GM18526 (cell line): ENCODE data around the gene BANK1.

ENCODE experiments used
- POLR2A ChIP-seq: IDR thresholded peaks from 3 replicates; pipeline ENCODE4 v1.6.1; 2011; ENCODE audit not compliant: insufficient read length; ENCODE audit errors: extremely low read depth

BANK1 gene

DNA sequence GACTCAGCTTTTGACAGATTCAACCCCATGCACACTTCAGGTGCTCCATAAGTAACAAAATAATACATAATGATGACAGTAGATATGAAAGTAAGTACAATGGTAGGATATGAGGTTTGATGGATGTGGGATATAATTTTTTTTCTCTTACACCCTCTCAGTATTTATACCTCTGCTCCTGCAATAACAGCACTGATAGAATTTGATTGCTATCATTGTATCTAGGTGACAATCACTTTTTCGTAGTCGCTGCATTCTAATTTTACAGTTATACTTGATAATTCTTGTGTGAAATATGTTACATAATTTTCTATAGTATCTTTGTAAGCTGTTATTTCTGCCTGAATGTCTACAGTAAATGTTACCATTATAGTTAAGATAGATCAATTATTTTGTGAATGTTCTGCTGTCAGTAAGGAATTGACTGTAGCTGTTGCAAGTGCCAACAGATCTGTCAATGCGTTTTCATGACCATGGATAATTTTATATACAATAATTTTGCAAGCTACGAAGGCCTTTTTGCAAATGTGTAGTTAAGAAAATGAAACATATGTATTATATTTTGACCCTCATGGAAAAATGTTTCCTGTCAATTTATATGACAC is 128.9 kb downstream of the BANK1 start:
- TF ChIP-seq POLR2A = no peak

DNA sequence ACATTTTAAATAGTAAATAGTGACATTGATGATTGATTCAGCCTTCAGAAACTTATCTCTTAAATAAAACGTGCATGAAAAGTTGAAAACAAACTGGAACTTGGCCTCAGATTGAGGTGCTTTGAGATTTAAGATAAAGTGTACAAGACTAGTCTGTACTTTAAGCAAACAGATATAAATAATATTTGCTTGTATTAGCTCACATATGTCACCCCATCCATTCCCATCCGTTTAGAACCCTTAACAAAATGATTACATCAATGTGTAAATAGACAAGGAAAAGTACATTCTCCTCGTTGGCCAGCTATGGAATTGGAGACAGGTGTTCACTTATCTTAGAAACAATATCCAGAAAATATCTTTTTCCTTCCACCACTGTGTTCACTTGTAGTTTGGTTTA is 130.8 kb downstream of the BANK1 start:
- TF ChIP-seq POLR2A = no peak

DNA sequence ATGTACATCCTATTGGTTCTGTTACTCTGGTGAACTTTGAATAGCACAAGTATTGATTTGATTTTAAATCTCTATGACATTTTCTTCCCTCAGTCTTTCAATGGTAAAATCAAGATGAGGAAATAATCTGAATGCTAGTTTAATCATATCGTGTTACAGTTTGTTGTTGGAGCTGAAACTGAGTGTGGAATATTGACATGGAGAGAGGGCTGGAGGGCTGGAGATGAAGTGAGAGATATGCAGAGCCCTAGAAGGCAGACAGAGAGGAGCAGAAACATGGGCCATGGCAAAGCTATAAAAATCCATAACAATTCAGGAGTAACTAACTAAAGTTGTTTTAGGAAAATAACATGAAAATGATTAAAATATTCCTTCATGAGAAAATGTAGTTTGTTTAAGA is 141.1 kb downstream of the BANK1 start:
- no peak for TF ChIP-seq POLR2A

DNA sequence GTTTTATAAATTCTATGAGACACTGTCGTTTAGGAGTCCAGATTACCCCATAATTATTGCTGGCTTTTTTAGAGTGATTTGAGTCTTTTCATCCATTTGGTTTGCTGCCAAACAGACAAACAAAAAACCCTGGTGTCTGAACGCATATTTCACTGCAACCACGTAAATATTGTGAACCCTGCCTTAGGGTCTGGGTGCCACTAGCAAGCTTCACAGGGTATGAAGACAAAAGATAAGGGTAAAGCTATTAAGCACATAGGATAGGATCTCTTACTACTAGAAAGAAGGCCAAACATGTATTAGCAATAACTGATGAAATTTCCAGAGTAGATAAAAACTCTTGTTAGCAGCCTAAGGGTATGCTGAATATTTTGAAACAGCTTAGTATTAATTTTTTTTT is 143.3 kb downstream of the BANK1 start:
- no peak for TF ChIP-seq POLR2A

DNA sequence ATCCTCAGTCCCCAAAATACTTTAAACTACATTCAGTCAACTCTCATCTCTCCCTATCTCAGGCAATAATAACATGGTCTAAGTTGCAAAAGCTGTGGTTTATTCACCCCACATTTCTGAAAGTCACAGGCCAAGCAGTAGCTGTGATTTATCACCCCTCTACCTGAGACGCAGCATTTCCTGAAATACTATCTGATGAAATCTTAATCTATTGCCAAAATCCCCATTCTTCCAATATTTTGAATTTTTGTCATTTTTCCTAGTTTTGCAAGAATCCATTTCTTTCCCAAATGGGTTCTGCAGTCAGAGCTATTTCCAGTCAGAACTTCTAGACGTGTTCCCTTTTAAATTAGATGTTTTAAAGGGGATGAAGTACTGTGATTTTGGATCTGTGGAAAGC is 148.3 kb downstream of the BANK1 start:
- no peak for TF ChIP-seq POLR2A

DNA sequence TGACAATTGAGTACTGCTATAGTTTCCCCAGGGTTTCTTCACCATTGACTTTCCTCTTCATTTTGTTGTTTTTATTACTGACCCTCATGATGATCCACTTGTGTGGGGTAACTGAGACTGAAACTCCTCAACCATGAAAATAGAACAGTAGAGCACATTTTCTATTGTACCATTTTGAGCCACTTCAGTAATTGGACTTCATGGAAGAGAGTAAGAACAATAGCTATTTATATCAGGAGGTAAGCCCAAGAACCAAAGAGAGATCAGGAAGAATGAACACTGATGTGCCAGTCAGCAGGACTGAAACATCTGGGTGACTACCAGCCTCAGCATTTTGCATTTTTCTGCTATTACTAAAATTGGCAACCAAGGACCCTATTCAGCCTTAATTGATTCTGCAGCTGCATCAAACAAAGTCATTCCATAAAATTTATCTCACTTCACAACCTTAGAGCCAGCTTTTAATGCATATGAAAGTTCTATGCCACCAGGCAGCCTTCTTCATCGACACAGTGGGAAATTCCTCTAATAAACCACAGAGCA is 151.4 kb downstream of the BANK1 start:
- TF ChIP-seq POLR2A = no peak

DNA sequence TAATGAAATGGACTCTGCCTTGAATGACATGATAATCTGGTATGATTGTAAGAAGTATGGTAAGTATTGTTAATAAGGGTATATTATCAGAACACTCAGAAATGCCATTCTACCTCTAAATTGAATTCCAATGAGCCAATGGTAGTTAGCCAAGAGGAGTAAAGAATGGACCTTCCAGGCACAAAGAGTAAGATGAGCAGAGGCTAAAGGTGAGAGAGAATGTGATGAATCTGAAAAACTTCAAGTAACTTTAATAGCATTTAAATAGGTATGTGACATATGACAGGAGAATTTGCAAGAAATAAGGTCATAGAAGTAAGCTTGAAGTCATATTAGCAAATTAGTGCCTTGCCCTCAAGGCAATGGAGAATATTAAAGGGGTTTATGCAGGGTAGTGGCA is 152.4 kb downstream of the BANK1 start:
- TF ChIP-seq POLR2A = no peak

DNA sequence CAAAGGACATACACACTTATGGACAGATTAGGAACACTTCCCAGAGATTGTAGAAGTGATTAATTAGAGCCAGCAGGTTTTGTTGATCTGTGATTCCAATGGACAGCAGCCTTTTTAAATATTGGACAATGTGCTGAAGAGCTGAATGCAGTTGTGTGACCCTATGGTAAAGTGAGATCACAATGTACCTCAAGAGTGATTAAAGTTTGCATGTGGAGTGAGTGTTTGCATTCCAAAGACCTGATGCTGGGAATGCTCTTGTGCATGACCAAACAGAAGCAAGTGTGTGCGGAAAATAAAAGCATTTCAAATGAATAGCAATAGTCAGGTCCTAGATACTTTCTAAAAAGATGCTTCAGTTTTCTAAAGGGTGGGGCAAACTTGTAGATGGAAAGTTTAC is 154.1 kb downstream of the BANK1 start:
- TF ChIP-seq POLR2A = no peak

DNA sequence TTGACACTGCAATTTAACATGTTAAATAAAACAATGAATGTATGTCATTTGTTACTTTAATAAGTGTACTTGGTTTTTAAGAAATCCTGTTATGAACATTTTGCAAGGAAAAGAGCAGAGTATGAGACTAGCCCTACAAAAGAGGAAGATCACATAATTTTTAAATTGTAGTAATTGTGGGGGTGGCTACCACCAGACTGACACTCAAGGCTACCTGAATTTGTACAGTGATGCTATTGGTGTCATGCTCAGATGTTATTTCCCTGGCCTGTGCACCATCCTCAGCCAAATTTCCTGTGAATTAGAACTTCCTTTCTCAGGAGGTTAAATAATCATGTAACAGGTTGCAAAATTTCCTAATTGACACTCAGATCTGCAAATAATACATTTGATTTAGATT is 157.5 kb downstream of the BANK1 start:
- TF ChIP-seq POLR2A = no peak

DNA sequence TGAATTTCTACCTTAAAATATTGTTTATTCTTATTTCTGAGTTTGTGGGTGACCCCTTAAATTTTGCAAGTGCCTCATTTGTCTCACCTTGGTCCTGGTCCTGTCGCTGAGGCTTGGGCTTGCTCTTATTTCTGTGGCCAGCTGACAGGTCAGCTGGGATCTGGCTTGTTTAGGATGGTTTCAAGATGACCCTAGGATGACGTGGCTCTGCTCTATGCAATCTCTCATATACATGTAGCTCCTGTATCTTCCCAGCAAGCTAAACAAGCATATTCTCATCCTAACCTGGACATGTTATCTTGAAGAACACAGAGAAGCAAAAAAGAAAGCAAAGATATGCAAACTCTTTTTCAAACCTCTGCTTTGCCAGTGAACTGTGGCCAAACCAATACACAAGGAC is 158.4 kb downstream of the BANK1 start:
- no peak for TF ChIP-seq POLR2A

DNA sequence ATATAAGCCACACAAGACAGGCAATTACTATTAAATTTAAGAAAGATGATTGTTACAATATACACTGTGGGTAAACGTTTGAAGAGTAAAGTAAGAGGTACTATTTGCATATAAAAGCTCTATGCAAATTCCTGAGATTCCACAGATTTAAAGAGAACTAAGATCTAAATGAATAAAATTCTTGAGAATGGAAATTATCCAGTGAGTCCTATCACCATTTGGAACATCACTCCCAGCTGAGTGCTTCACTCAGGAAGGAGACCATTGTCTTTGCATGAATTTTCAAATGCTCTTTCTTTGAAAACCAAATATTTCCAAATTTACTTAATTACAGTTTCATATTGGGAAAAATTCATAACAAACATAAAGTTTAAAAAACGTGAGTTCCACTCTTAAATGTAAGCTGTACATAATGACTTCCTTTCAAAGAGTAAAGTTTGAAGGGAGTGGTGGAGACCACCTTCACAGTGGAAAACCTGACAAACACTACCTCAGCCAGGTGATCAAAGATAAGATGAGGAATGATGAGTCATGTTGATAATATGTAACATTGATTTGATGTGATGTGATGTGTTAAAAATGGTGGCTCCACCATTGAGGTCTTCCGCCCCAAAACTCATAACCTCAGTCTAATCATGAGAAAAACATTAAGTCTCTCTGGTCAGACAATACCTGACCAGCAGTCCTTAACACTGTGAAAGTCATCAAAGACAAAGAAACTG is 159.9 kb downstream of the BANK1 start:
- no peak for TF ChIP-seq POLR2A

DNA sequence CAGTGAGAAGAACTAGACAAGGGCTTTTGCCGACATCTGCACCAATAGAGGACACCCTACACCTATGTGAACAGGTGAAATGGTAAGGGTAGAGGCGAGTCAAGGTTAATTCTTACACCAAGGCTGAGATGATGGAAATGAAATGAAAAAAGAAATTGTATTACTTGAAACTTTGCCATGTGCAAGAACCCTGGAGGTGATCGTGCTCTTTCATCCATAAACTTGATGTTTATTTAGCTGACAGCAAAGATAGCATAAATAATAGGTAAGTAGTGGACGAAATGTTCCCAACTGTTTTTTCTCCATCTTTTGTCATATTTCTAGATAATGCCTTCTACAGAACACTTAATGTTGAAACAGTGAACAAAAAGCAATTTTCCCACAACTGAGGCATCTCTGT is 162.5 kb downstream of the BANK1 start:
- no peak for TF ChIP-seq POLR2A

DNA sequence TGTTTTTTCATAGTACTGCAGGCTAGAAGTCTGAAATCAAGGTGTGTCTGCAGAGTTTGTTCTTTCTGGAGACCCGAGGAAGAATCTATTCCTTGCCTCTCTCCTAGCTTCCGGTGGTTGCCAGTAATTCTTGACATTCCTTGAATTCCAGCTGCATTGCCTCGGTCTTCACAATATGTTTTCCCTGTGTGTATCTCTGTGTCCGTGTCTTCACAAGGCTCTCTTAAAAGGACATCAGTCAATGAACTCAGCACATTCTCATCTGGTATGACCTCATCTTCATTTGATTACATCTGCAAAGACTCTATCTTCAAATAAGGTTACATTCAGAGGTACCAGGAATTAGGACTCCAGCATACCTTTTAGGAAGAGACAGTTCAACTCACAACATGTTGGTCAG is 163.4 kb downstream of the BANK1 start:
- TF ChIP-seq POLR2A = no peak

DNA sequence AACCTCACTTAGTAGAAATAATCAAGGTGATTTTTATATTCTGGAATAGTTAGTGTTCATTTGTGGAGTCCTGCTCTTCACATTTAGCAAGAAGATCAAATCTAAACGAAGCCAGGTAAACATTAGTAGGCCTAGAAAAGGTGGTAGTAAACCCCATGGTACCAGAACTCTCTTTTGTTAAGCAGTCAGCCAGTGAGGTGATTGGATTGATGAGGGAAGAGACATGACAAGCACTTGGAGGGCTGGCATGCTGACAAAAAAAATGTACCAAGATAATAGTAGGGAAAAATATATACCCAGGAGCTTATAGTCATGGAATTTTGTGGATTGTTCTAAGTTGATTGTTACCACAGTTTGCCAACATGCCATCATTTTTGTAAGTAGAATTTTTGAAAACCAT is 163.8 kb downstream of the BANK1 start:
- no peak for TF ChIP-seq POLR2A

DNA sequence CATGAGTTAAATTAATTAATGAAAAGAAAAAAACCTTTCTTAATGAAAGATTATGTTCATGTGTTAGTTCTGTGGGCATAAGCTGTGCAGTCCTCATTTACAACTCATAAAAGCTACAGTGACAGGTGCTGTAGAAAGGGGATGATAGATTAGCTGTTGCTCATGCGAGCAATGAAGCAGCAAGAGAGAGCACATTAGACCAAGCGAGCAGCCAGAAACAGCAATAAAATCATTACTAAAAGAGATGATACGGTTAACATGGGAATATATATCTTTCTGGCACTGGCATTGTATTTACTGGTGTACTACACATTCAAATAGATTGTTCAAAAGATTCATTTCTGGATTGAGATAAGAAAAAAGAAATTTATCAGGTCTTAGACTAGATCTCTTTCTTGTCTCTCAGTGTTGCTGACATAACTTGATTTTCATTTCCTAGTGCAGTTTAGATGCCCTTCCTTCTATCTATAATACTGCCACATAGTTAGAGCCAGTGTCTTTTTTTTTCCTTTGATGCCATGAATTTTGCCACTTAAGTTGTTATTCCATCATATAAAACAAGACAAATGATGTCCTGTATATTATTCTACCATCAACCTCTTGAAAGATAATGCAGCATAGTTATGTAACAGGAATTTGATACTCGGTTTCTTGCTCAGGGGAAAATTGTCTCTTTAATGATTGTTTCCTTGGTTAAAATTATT is 164.6 kb downstream of the BANK1 start:
- no peak for TF ChIP-seq POLR2A
